Endothelial cell of umbilical vein (primary cell): ENCODE results near the gene RMND5A.

ENCODE experiments used
- MYC ChIP-seq: IDR thresholded peaks from one replicate; pipeline ENCODE4 v1.6.1; 2011; ENCODE audit warnings: mild to moderate bottlenecking, low read depth, low read length
- POLR2A ChIP-seq: IDR thresholded peaks from 2 replicates; pipeline ENCODE4 v1.6.1; 2012; ENCODE audit warnings: low read depth, mild to moderate bottlenecking, control low read depth, low read length
- TF ChIP-seq, protein P1 (sequence below), 2 donors: IDR thresholded peaks; 1 replicate in 1 of 2; 2 replicates in 1 of 2; pipeline ENCODE4 v1.5.1; 2011; ENCODE audit warnings: low read length in 2 of 2, mild to moderate bottlenecking in 2 of 2, moderate library complexity in 2 of 2, control low read depth in 1 of 2, inconsistent platforms in 1 of 2, low read depth in 1 of 2; ENCODE audit not compliant: insufficient read depth in 1 of 2; ENCODE audit errors: extremely low read depth in 1 of 2

DNA sequence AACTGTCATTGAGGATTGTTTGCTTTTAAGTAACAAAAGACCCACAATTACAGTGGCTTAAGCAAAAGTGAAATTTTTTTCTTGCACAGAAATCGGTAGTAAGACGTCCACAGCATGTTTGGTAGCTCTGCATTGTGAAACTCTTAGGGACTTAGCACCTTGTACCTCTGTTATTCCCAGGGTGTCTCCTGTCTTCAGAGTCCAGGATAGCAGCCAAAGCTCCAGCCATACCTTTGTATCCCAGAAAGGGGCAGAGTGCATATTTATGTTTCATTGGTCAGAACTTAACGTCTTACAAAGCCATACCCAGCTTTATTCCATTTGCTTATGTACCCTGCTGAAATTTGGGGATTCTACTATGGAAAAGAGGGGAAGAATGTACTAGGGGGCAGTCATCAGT, 32.8 kb downstream of the RMND5A start:
- TF ChIP-seq, protein P1, sequence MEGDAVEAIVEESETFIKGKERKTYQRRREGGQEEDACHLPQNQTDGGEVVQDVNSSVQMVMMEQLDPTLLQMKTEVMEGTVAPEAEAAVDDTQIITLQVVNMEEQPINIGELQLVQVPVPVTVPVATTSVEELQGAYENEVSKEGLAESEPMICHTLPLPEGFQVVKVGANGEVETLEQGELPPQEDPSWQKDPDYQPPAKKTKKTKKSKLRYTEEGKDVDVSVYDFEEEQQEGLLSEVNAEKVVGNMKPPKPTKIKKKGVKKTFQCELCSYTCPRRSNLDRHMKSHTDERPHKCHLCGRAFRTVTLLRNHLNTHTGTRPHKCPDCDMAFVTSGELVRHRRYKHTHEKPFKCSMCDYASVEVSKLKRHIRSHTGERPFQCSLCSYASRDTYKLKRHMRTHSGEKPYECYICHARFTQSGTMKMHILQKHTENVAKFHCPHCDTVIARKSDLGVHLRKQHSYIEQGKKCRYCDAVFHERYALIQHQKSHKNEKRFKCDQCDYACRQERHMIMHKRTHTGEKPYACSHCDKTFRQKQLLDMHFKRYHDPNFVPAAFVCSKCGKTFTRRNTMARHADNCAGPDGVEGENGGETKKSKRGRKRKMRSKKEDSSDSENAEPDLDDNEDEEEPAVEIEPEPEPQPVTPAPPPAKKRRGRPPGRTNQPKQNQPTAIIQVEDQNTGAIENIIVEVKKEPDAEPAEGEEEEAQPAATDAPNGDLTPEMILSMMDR (IDR thresholded peaks at IDR 0.05; ENCODE audit: extremely low read depth in 1 of 2, insufficient read depth in 1 of 2, low read depth in 1 of 2, low read length in 2 of 2): no peak
- TF ChIP-seq POLR2A (no peak), MYC (no peak)
